HEK293 (cell line): Measurements from ENCODE around the gene GUCY2D.
"Not testable (repeated sequence)": the region's sequence is repeated elsewhere in the genome, so short reads cannot be mapped to it uniquely, and the experiment has no call there.

Experiments
- CTCF ChIA-PET: fragments of 350-600 bp; formaldehyde crosslinking; extraction: SDS; loops from one replicate; lab custom pipeline; 2021; ENCODE audit warnings: antibody characterized with exemption; lab: Yijun Ruan, JAX
- POLR2A ChIA-PET: fragments of 300-600 bp; formaldehyde crosslinking; extraction: SDS; loops from one replicate; lab custom pipeline; 2020; ENCODE audit warnings: antibody characterized with exemption, inconsistent platforms; lab: Yijun Ruan, JAX
- H3K27ac ChIP-seq: fragments of 200-500 bp; sonication (Bioruptor generic); 2 replicates; pipeline ENCODE4 v1.5.1; 2014; ENCODE audit warnings: low read depth, low read length, control low read depth, inconsistent platforms; ENCODE audit errors: extremely low read depth
- H3K36me3 ChIP-seq, 2 experiments: fragments of 200-500 bp in 1 of 2; sonication (Bioruptor generic) in 1 of 2; 1 replicate in 1 of 2; 2 replicates in 1 of 2; pipeline ENCODE4 v1.5.1; 2014 to 2017; ENCODE audit warnings: inconsistent platforms in 2 of 2, low read length in 2 of 2; ENCODE audit not compliant: control insufficient read depth in 2 of 2, insufficient read depth in 1 of 2
- H3K4me1 ChIP-seq: fragments of 200-500 bp; sonication (Bioruptor generic); 2 replicates; pipeline ENCODE4 v1.5.1; 2014; ENCODE audit warnings: mild to moderate bottlenecking, low read length, inconsistent platforms; ENCODE audit not compliant: control insufficient read depth, insufficient read depth
- H3K4me3 ChIP-seq: 2 replicates; pipeline ENCODE4 v1.5.1; 2011; ENCODE audit warnings: low read depth, mild to moderate bottlenecking, control low read depth, low read length, moderate library complexity
- H3K9me3 ChIP-seq: fragments of 200-500 bp; sonication (Bioruptor generic); 2 replicates; pipeline ENCODE4 v1.5.1; 2014; ENCODE audit warnings: low read depth, low read length, inconsistent platforms; ENCODE audit not compliant: control insufficient read depth, insufficient read depth
- FEZF1 ChIP-seq: fragments of 450-650 bp; formaldehyde crosslinking; IDR thresholded peaks from 2 replicates; pipeline ENCODE4 v1.5.1; 2016; ENCODE audit warnings: missing biosample characterization, missing genetic modification characterization
- GLIS1 ChIP-seq: fragments of 450-650 bp; formaldehyde crosslinking; IDR thresholded peaks from 2 replicates; pipeline ENCODE4 v1.5.1; 2016; ENCODE audit warnings: missing biosample characterization, missing genetic modification characterization
- HIC1 ChIP-seq: fragments of 450-650 bp; formaldehyde crosslinking; IDR thresholded peaks from 2 replicates; pipeline ENCODE4 v1.5.1; 2016; ENCODE audit warnings: missing biosample characterization, missing genetic modification characterization
- KLF9 ChIP-seq: fragments of 450-650 bp; formaldehyde crosslinking; IDR thresholded peaks from 2 replicates; pipeline ENCODE4 v1.5.1; 2016; ENCODE audit warnings: missing biosample characterization, missing genetic modification characterization, low read depth
- PRDM1 ChIP-seq: fragments of 450-650 bp; formaldehyde crosslinking; IDR thresholded peaks from 2 replicates; pipeline ENCODE4; 2016; ENCODE audit warnings: missing biosample characterization, missing genetic modification characterization
- SALL2 ChIP-seq: fragments of 450-650 bp; formaldehyde crosslinking; IDR thresholded peaks from 2 replicates; pipeline ENCODE4 v1.5.0; 2017; ENCODE audit warnings: missing biosample characterization, mild to moderate bottlenecking, missing genetic modification characterization, borderline replicate concordance
- ZFP69B ChIP-seq: fragments of 450-650 bp; formaldehyde crosslinking; IDR thresholded peaks from 2 replicates; pipeline ENCODE4 v1.5.1; 2016; ENCODE audit warnings: missing biosample characterization, missing genetic modification characterization
- ZNF133 ChIP-seq: fragments of 450-650 bp; formaldehyde crosslinking; IDR thresholded peaks from 2 replicates; pipeline ENCODE4 v1.5.1; 2016; ENCODE audit warnings: missing biosample characterization, missing genetic modification characterization
- ZNF24 ChIP-seq: fragments of 450-650 bp; formaldehyde crosslinking; IDR thresholded peaks from 2 replicates; pipeline ENCODE4 v1.5.1; 2016; ENCODE audit warnings: missing biosample characterization, missing genetic modification characterization
- ZNF280D ChIP-seq: fragments of 450-650 bp; formaldehyde crosslinking; IDR thresholded peaks from 2 replicates; pipeline ENCODE4 v1.5.1; 2016; ENCODE audit warnings: missing biosample characterization, missing genetic modification characterization
- ZNF398 ChIP-seq: fragments of 450-650 bp; formaldehyde crosslinking; IDR thresholded peaks from 2 replicates; pipeline ENCODE4 v1.5.1; 2017; ENCODE audit warnings: missing biosample characterization, missing genetic modification characterization
- ZNF621 ChIP-seq: fragments of 450-650 bp; formaldehyde crosslinking; IDR thresholded peaks from 2 replicates; pipeline ENCODE4 v1.5.1; 2017; ENCODE audit warnings: missing biosample characterization, missing genetic modification characterization
- ZNF629 ChIP-seq: fragments of 450-650 bp; formaldehyde crosslinking; IDR thresholded peaks from 2 replicates; pipeline ENCODE4 v1.5.1; 2017; ENCODE audit warnings: missing biosample characterization, missing genetic modification characterization
- ZNF654 ChIP-seq: fragments of 450-650 bp; formaldehyde crosslinking; IDR thresholded peaks from 2 replicates; pipeline ENCODE4 v1.5.1; 2016; ENCODE audit warnings: low read depth, missing biosample characterization, missing genetic modification characterization
- ZNF660 ChIP-seq: fragments of 450-650 bp; IDR thresholded peaks from 2 replicates; pipeline ENCODE4 v1.5.1; 2018; ENCODE audit warnings: missing biosample characterization, mild to moderate bottlenecking, missing genetic modification characterization
- ZNF670 ChIP-seq: fragments of 450-650 bp; formaldehyde crosslinking; IDR thresholded peaks from 2 replicates; pipeline ENCODE4 v1.5.1; 2016; ENCODE audit warnings: missing biosample characterization, missing genetic modification characterization, low read depth
- TF ChIP-seq, protein P1 (sequence below): fragments of 450-650 bp; formaldehyde crosslinking; IDR thresholded peaks from 2 replicates; pipeline ENCODE4 v1.5.1; 2016; ENCODE audit warnings: missing biosample characterization, missing genetic modification characterization
- TF ChIP-seq, protein P2 (sequence below): fragments of 450-650 bp; formaldehyde crosslinking; IDR thresholded peaks from 2 replicates; pipeline ENCODE4 v1.5.1; 2017; ENCODE audit warnings: missing biosample characterization, missing genetic modification characterization
- TF ChIP-seq, protein P3 (sequence below): fragments of 450-650 bp; formaldehyde crosslinking; IDR thresholded peaks from 2 replicates; pipeline ENCODE4 v1.5.1; 2017; ENCODE audit warnings: missing biosample characterization, mild to moderate bottlenecking, missing genetic modification characterization, moderate library complexity

The GUCY2D gene

DNA sequence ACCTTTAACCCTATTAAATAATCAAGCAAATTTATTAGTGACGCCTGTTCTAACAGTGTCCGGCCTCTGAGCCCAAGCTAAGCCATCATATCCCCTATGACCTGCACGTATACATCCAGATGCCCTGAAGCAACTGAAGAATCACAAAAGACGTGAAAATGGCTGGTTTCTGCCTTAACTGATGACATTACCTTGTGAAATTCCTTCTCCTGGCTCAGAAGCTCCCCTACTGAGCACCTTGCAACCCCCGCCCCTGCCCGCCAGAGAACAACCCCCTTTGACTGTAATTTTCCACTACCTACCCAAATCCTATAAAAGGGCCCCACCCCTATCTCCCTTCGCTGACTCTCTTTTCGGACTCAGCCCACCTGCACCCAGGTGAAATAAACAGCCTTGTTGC lies 59.4 kb downstream of the GUCY2D start:
- H3K4me1 ChIP-seq = peaks cover 15% of the 10 kb centered on the region
- not testable (repeated sequence) for H3K4me3 ChIP-seq, H3K27ac ChIP-seq, H3K9me3 ChIP-seq, H3K36me3 ChIP-seq
- POLR2A ChIA-PET = interaction anchor here (2.3 kb wide), 1 partner anchor 233 kb away, joined by 8 read pairs; the partner anchor contains the start of gene SLC25A35
- CTCF ChIA-PET = interaction anchor here (0.6 to 7.9 kb wide), 31 partner anchors 8 to 935 kb away, joined by 3 to 214 read pairs (median 5); partner anchors contain the start of genes ALOX12B, ALOXE3, CHD3 and KRABD2
- TF ChIP-seq, protein P1, sequence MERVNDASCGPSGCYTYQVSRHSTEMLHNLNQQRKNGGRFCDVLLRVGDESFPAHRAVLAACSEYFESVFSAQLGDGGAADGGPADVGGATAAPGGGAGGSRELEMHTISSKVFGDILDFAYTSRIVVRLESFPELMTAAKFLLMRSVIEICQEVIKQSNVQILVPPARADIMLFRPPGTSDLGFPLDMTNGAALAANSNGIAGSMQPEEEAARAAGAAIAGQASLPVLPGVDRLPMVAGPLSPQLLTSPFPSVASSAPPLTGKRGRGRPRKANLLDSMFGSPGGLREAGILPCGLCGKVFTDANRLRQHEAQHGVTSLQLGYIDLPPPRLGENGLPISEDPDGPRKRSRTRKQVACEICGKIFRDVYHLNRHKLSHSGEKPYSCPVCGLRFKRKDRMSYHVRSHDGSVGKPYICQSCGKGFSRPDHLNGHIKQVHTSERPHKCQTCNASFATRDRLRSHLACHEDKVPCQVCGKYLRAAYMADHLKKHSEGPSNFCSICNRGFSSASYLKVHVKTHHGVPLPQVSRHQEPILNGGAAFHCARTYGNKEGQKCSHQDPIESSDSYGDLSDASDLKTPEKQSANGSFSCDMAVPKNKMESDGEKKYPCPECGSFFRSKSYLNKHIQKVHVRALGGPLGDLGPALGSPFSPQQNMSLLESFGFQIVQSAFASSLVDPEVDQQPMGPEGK (tag by site-specific recombination) = peak; percentile 36; the same call in 1 of the 2 replicates
- TF ChIP-seq GLIS1 (tag by site-specific recombination) = peak; percentile 73

DNA sequence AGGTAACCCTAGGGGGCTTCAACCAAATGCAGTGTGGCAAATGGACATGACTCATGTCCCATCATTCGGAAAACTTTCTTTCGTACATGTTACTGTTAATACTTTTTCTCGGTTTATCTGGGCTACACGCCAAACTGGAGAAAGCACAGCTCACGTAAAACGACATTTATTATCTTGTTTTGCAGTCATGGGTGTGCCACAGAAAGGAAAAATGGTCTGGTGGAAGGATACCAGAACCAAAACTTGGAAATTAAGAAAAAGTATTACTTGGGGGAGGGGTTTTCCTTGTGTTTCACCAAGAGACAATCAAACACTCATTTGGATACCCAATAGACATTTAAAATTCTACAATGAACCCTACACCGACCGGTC lies 60.0 kb downstream of the GUCY2D start:
- peak overlapping the region; percentile 57 for H3K27ac ChIP-seq
- TF ChIP-seq ZNF654 (tag by site-specific recombination) (0 out of 2 replicates have a peak, but pooled peaks have one; percentile 5), SALL2 (tag by site-specific recombination) (no peak), ZNF398 (tag by site-specific recombination) (no peak), KLF9 (tag by site-specific recombination) (peak; percentile 31; the same call in 1 of the 2 replicates), ZNF621 (tag by site-specific recombination) (no peak), ZNF24 (tag by site-specific recombination) (peak; percentile 31; the same call in 1 of the 2 replicates), HIC1 (tag by site-specific recombination) (0 out of 2 replicates have a peak, but pooled peaks have one; percentile 30), ZNF660 (0 out of 2 replicates have a peak, but pooled peaks have one; percentile 36), ZNF670 (tag by site-specific recombination) (no peak), PRDM1 (tag by site-specific recombination) (peak; percentile 89), ZFP69B (tag by site-specific recombination) (peak; percentile 9; the same call in 1 of the 2 replicates), ZNF280D (no peak), ZNF133 (peak; percentile 92), ZNF629 (no peak), FEZF1 (tag by site-specific recombination) (peak; percentile 80)
- TF ChIP-seq, protein P2, sequence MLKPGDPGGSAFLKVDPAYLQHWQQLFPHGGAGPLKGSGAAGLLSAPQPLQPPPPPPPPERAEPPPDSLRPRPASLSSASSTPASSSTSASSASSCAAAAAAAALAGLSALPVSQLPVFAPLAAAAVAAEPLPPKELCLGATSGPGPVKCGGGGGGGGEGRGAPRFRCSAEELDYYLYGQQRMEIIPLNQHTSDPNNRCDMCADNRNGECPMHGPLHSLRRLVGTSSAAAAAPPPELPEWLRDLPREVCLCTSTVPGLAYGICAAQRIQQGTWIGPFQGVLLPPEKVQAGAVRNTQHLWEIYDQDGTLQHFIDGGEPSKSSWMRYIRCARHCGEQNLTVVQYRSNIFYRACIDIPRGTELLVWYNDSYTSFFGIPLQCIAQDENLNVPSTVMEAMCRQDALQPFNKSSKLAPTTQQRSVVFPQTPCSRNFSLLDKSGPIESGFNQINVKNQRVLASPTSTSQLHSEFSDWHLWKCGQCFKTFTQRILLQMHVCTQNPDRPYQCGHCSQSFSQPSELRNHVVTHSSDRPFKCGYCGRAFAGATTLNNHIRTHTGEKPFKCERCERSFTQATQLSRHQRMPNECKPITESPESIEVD (tag by site-specific recombination) = peak; percentile 99
- TF ChIP-seq, protein P3, sequence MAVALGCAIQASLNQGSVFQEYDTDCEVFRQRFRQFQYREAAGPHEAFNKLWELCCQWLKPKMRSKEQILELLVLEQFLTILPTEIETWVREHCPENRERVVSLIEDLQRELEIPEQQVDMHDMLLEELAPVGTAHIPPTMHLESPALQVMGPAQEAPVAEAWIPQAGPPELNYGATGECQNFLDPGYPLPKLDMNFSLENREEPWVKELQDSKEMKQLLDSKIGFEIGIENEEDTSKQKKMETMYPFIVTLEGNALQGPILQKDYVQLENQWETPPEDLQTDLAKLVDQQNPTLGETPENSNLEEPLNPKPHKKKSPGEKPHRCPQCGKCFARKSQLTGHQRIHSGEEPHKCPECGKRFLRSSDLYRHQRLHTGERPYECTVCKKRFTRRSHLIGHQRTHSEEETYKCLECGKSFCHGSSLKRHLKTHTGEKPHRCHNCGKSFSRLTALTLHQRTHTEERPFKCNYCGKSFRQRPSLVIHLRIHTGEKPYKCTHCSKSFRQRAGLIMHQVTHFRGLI (tag by site-specific recombination) = no peak
- H3K4me3 ChIP-seq = no peak overlapping the region
- no peaks in the 10 kb centered on the region for H3K36me3 ChIP-seq
- POLR2A ChIA-PET = interaction anchor here (0.9 to 1.3 kb wide), 5 partner anchors 11 to 220 kb away, joined by 3 read pairs; partner anchors contain the start of genes AURKB and CTC1
- peaks cover 15% of the 10 kb centered on the region for H3K4me1 ChIP-seq
- no peaks in the 10 kb centered on the region for H3K9me3 ChIP-seq
- CTCF ChIA-PET = interaction anchor here (0.6 to 7.9 kb wide), 17 partner anchors 8 to 1485 kb away, joined by 3 to 214 read pairs (median 5); partner anchors contain the start of genes ALOXE3 and KRABD2
